ENCODE measurements around the gene PTAR1. TPM values are rescaled to one million over a fixed set of nuclear protein-coding genes. Genes with fewer than 3 reads are reported as not detected.

The PTAR1 gene
- polyA plus RNA-seq, 2 of the 4 experiments (the other 2 are of a cell fraction): 16.6 to 32.4 TPM

DNA sequence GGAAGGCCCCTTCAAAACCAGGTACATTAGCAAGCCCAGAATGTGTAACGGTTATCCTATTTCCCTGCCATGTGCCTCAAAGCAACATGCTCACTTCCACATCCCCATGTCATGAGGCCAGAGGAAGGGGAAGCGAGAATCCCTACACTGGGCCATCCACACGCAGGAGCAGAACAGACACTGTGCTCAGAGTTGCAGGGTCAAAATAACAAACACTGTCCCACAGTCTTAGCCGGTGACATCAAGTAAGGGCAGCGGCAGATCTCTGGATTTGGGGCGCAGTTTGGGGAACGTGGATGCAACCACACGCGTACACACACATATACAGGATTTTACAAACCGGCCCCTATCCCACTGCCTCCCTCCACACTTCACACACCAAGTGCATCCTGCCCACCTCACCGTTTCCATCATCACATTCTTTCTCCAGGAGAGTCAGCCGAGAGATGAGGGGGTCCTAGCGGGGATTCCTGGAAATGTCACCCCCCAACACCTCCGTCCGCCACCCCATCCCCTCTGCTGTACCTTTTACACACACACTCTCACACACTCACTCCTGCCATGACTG lies 88.4 kb downstream of the PTAR1 start:
- no peak for FAIRE-seq
- ChIA-PET POLR2A (no interaction called here), CTCF (interaction anchor here (1.3 to 4.1 kb wide), 9 partner anchors 75 to 260 kb away, joined by 4 to 39 read pairs (median 16); no protein-coding TSS in a partner anchor)
- TF ChIP-seq TFCP2L1 (CRISPR knock-in tag; IDR thresholded peaks at IDR 0.05): no peak
- TF ChIP-seq POLR2A (IDR thresholded peaks at IDR 0.05; ENCODE audit: low read length): no peak
- TF ChIP-seq, protein P1, sequence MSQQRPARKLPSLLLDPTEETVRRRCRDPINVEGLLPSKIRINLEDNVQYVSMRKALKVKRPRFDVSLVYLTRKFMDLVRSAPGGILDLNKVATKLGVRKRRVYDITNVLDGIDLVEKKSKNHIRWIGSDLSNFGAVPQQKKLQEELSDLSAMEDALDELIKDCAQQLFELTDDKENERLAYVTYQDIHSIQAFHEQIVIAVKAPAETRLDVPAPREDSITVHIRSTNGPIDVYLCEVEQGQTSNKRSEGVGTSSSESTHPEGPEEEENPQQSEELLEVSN (IDR thresholded peaks at IDR 0.05; ENCODE audit: borderline replicate concordance, low read depth): no peak
- TF ChIP-seq MAZ (IDR thresholded peaks at IDR 0.05; ENCODE audit: borderline replicate concordance, low read depth, low read length): no peak
- no peak for TF ChIP-seq FOSL2 (IDR thresholded peaks at IDR 0.05)
- no peak for TF ChIP-seq FOSL2 (CRISPR knock-in tag; IDR thresholded peaks at IDR 0.05)
- no peak for TF ChIP-seq EHF (CRISPR knock-in tag; IDR thresholded peaks at IDR 0.05)
- TF ChIP-seq RARB (CRISPR knock-in tag; IDR thresholded peaks at IDR 0.05): no peak
- TF ChIP-seq, protein P2, sequence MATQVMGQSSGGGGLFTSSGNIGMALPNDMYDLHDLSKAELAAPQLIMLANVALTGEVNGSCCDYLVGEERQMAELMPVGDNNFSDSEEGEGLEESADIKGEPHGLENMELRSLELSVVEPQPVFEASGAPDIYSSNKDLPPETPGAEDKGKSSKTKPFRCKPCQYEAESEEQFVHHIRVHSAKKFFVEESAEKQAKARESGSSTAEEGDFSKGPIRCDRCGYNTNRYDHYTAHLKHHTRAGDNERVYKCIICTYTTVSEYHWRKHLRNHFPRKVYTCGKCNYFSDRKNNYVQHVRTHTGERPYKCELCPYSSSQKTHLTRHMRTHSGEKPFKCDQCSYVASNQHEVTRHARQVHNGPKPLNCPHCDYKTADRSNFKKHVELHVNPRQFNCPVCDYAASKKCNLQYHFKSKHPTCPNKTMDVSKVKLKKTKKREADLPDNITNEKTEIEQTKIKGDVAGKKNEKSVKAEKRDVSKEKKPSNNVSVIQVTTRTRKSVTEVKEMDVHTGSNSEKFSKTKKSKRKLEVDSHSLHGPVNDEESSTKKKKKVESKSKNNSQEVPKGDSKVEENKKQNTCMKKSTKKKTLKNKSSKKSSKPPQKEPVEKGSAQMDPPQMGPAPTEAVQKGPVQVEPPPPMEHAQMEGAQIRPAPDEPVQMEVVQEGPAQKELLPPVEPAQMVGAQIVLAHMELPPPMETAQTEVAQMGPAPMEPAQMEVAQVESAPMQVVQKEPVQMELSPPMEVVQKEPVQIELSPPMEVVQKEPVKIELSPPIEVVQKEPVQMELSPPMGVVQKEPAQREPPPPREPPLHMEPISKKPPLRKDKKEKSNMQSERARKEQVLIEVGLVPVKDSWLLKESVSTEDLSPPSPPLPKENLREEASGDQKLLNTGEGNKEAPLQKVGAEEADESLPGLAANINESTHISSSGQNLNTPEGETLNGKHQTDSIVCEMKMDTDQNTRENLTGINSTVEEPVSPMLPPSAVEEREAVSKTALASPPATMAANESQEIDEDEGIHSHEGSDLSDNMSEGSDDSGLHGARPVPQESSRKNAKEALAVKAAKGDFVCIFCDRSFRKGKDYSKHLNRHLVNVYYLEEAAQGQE (IDR thresholded peaks at IDR 0.05): no peak
- TF ChIP-seq HDAC2 (IDR thresholded peaks at IDR 0.05): no peak
- TF ChIP-seq POLR2AphosphoS2 (conservative IDR thresholded peaks at IDR 0.05; ENCODE audit: low read length): no peak
- TF ChIP-seq CHD4 (IDR thresholded peaks at IDR 0.05; ENCODE audit: borderline replicate concordance): no peak
- no peak for TF ChIP-seq NFE2L2 (conservative IDR thresholded peaks at IDR 0.05; ENCODE audit: low read length)
- TF ChIP-seq PHF8 (IDR thresholded peaks at IDR 0.05; ENCODE audit: borderline replicate concordance, low read depth): no peak
- TF ChIP-seq, protein P3, sequence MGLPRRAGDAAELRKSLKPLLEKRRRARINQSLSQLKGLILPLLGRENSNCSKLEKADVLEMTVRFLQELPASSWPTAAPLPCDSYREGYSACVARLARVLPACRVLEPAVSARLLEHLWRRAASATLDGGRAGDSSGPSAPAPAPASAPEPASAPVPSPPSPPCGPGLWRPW (IDR thresholded peaks at IDR 0.05): no peak
- TF ChIP-seq, protein P4, sequence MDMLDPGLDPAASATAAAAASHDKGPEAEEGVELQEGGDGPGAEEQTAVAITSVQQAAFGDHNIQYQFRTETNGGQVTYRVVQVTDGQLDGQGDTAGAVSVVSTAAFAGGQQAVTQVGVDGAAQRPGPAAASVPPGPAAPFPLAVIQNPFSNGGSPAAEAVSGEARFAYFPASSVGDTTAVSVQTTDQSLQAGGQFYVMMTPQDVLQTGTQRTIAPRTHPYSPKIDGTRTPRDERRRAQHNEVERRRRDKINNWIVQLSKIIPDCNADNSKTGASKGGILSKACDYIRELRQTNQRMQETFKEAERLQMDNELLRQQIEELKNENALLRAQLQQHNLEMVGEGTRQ (IDR thresholded peaks at IDR 0.05): no peak
- TF ChIP-seq KDM1A (IDR thresholded peaks at IDR 0.05; ENCODE audit: low read depth): no peak
- no peak for TF ChIP-seq FOXS1 (CRISPR knock-in tag; IDR thresholded peaks at IDR 0.05)
- H3K4me3 ChIP-seq: peak overlapping the region; percentile 73; the same call in 1 of the 3 replicates
- no peaks in the 10 kb centered on the region for H3K4me1 ChIP-seq
- H3K27ac ChIP-seq: no peak overlapping the region
- WGBS (ENCODE audit: missing lambda C conversion rate): 85% methylated on average over 15 of the region's 15 CpGs
- DNase-seq (ENCODE audit: low read depth in 1 of 2, low spot score in 1 of 2): no peak
- no peak for ATAC-seq
- no peaks in the 10 kb centered on the region for H3K9me3 ChIP-seq
- H3K4me2 ChIP-seq: peak overlapping the region; percentile 100

DNA sequence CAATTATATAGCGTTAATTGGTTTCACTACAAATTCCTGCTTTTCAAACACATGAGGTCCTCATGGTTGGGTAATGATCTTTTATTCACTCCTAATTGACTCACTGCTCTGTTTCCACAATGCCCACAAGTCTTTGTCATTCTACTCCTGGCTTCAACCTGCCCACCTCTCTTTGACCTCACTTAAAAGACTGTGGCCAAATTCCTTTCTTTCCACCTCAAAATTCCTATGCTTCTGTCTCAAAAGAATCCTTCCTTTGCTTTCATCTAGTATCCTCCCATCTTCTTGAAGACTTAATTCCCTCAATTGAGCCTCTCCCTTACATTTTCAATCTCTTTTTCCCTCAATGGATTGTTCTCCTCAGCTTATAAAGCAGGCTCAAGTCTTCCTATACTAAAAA lies 92.5 kb downstream of the PTAR1 start:
- WGBS (ENCODE audit: missing lambda C conversion rate): 51% methylated on average over 1 of the region's 1 CpG
- TF ChIP-seq TP53 (CRISPR knock-in tag; IDR thresholded peaks at IDR 0.05) (no peak), TFCP2L1 (CRISPR knock-in tag; IDR thresholded peaks at IDR 0.05) (no peak), FOSB (CRISPR knock-in tag; IDR thresholded peaks at IDR 0.05) (no peak), JUN (IDR thresholded peaks at IDR 0.05) (no peak), KDM1A (IDR thresholded peaks at IDR 0.05; ENCODE audit: low read depth) (no peak), RARB (CRISPR knock-in tag; IDR thresholded peaks at IDR 0.05) (no peak), RAD21 (conservative IDR thresholded peaks at IDR 0.05 in 1 of 2, IDR thresholded peaks at IDR 0.05 in 1 of 2) (no peak), POLR2A (IDR thresholded peaks at IDR 0.05; ENCODE audit: low read length) (no peak), POLR2AphosphoS2 (conservative IDR thresholded peaks at IDR 0.05; ENCODE audit: low read length) (no peak), ZNF302 (CRISPR knock-in tag; IDR thresholded peaks at IDR 0.05) (no peak)
- TF ChIP-seq, protein P3 (IDR thresholded peaks at IDR 0.05): no peak
- TF ChIP-seq, protein P1 (IDR thresholded peaks at IDR 0.05; ENCODE audit: borderline replicate concordance, low read depth): no peak

More for the DNA sequence above, 92.5 kb downstream of the PTAR1 start:
- CTCF ChIA-PET: interaction anchor here (0.9 kb wide), 1 partner anchor 245 kb away, joined by 3 read pairs; no protein-coding TSS in a partner anchor
- ATAC-seq (no peak), FAIRE-seq (no peak), DNase-seq (ENCODE audit: low read depth in 1 of 2, low spot score in 1 of 2) (no peak)
- POLR2A ChIA-PET: no interaction called here
- H3K27ac ChIP-seq: no peak overlapping the region
- H3K4me3 ChIP-seq: no peak overlapping the region
- H3K4me1 ChIP-seq: no peaks in the 10 kb centered on the region
- H3K4me2 ChIP-seq: no peak overlapping the region
- no peaks in the 10 kb centered on the region for H3K9me3 ChIP-seq

Data from A549 (cell line).